Vagina (tissue), 2 donors: Measurements from ENCODE around the gene FOXN3. TPM values are rescaled to one million over a fixed set of nuclear protein-coding genes. Genes with fewer than 3 reads are reported as not detected.

Source experiments
- DNase-seq, 2 donors: peaks; one replicate each; pipeline ENCODE4 v3.0.0-alpha.2; 2017; ENCODE audit errors: extremely low spot score in 2 of 2
- H3K27ac ChIP-seq: fragments of 200-600 bp; sonication (generic); one replicate; pipeline ENCODE4 v1.5.1; 2019
- H3K27me3 ChIP-seq: fragments of 200-600 bp; sonication (generic); one replicate; pipeline ENCODE4 v1.5.1; 2019
- H3K36me3 ChIP-seq, 2 donors: fragments of 200-600 bp; sonication (generic); one replicate each; pipeline ENCODE4 v1.5.1; 2017 to 2019
- H3K4me1 ChIP-seq: fragments of 200-600 bp; sonication (generic); one replicate; pipeline ENCODE4 v1.5.1; 2019
- H3K4me3 ChIP-seq, 2 donors: fragments of 200-600 bp; sonication (generic); 1 replicate in 1 of 2; 2 replicates in 1 of 2; pipeline ENCODE4 v1.5.1; 2016 to 2019
- H3K9me3 ChIP-seq: fragments of 200-600 bp; sonication (generic); one replicate; pipeline ENCODE4 v1.5.1; 2019
- POLR2A ChIP-seq, 2 donors: fragments of 450-650 bp; IDR thresholded peaks; one replicate each; pipeline ENCODE4 v1.6.1; 2017; ENCODE audit warnings: antibody characterized with exemption in 2 of 2, mild to moderate bottlenecking in 2 of 2, moderate library complexity in 2 of 2
- POLR2AphosphoS5 ChIP-seq, 2 donors: sonication (generic); formaldehyde crosslinking; IDR thresholded peaks; one replicate each; pipeline ENCODE4 v1.9.0; 2017; ENCODE audit warnings: antibody characterized with exemption in 2 of 2, mild to moderate bottlenecking in 2 of 2, low read depth in 1 of 2; ENCODE audit not compliant: insufficient read depth in 1 of 2
- intact Hi-C: fragments of 100-400 bp; cut with DNase I; formaldehyde crosslinking; loops from one replicate; pipeline ENCODE4 v1.15.1; 2023
- total RNA-seq: library from RNA; depleted of rRNA; stranded (reverse); fragments of >200 nt; gene quantifications from one replicate; pipeline ENCODE4 v1.2.3, GENCODE V29; 2016
- TF ChIP-seq, protein P1 (sequence below), 3 experiments: fragments of 450-650 bp in 2 of 3; fragments of 200-600 bp in 1 of 3; sonication (generic) in 1 of 3; IDR thresholded peaks; one replicate each; pipeline ENCODE4 v1.5.1; 2017 to 2019; ENCODE audit warnings: antibody characterized with exemption in 3 of 3, mild to moderate bottlenecking in 2 of 3, moderate library complexity in 2 of 3

The FOXN3 gene
- total RNA-seq, 1 donor from 2014 or later = 111 TPM

DNA sequence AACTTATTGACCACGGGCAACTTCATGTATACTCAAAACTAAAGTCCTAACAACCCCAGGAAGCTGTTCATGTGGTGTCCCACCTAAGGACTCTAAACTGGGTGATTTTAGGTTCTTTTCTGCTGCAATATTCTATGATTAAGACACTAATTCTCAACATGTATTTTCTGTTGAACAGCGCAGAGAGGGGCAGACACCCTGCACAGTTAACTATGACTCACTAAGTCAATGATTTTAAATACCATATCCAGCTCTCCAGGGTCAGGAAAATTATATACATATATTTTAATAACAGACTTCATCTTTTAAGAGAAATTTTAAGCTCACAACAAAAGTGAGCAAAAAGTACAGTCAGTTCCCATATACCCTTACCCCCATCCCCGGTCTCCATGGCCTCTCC lies 85.0 kb downstream of the FOXN3 start:
- no peak overlapping the region for H3K4me3 ChIP-seq
- no peaks in the 10 kb centered on the region for H3K36me3 ChIP-seq
- TF ChIP-seq POLR2AphosphoS5 (IDR thresholded peaks at IDR 0.05; ENCODE audit: insufficient read depth in 1 of 2, low read depth in 1 of 2) = no peak
- no peak for TF ChIP-seq POLR2A (IDR thresholded peaks at IDR 0.05)
- TF ChIP-seq, protein P1, sequence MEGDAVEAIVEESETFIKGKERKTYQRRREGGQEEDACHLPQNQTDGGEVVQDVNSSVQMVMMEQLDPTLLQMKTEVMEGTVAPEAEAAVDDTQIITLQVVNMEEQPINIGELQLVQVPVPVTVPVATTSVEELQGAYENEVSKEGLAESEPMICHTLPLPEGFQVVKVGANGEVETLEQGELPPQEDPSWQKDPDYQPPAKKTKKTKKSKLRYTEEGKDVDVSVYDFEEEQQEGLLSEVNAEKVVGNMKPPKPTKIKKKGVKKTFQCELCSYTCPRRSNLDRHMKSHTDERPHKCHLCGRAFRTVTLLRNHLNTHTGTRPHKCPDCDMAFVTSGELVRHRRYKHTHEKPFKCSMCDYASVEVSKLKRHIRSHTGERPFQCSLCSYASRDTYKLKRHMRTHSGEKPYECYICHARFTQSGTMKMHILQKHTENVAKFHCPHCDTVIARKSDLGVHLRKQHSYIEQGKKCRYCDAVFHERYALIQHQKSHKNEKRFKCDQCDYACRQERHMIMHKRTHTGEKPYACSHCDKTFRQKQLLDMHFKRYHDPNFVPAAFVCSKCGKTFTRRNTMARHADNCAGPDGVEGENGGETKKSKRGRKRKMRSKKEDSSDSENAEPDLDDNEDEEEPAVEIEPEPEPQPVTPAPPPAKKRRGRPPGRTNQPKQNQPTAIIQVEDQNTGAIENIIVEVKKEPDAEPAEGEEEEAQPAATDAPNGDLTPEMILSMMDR (IDR thresholded peaks at IDR 0.05) = no peak
- DNase-seq = no peak
- intact Hi-C loops = no loop called here
- peaks cover 19% of the 10 kb centered on the region for H3K4me1 ChIP-seq
- H3K9me3 ChIP-seq = no peaks in the 10 kb centered on the region
- H3K27me3 ChIP-seq = no peaks in the 10 kb centered on the region
- H3K27ac ChIP-seq = no peak overlapping the region

DNA sequence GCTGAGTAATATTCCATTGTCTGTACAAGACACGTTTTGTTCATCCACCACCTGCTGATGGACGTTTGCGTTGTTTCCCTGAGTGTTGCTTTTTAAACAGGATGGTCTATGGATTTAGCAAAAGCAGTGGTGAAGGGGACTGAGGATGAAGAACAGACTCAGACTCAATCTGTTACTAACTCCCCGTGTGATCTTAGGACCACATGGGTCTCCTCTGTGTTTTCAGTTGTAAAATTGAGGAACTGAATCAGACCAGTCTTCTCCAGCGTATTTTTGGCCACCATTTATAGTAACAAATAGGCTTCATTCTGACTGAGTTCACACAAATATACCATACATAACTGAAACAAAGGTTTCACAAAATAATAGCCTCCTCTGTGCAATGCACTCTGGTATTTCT lies 85.6 kb downstream of the FOXN3 start:
- intact Hi-C loops = no loop called here
- no peak overlapping the region for H3K27ac ChIP-seq
- no peak for TF ChIP-seq POLR2A (IDR thresholded peaks at IDR 0.05)
- TF ChIP-seq, protein P1 (IDR thresholded peaks at IDR 0.05) = no peak
- no peak for TF ChIP-seq POLR2AphosphoS5 (IDR thresholded peaks at IDR 0.05; ENCODE audit: insufficient read depth in 1 of 2, low read depth in 1 of 2)
- DNase-seq = no peak
- no peaks in the 10 kb centered on the region for H3K9me3 ChIP-seq
- H3K36me3 ChIP-seq = no peaks in the 10 kb centered on the region
- peaks cover 17% of the 10 kb centered on the region for H3K4me1 ChIP-seq
- no peak overlapping the region for H3K4me3 ChIP-seq
- no peaks in the 10 kb centered on the region for H3K27me3 ChIP-seq

DNA sequence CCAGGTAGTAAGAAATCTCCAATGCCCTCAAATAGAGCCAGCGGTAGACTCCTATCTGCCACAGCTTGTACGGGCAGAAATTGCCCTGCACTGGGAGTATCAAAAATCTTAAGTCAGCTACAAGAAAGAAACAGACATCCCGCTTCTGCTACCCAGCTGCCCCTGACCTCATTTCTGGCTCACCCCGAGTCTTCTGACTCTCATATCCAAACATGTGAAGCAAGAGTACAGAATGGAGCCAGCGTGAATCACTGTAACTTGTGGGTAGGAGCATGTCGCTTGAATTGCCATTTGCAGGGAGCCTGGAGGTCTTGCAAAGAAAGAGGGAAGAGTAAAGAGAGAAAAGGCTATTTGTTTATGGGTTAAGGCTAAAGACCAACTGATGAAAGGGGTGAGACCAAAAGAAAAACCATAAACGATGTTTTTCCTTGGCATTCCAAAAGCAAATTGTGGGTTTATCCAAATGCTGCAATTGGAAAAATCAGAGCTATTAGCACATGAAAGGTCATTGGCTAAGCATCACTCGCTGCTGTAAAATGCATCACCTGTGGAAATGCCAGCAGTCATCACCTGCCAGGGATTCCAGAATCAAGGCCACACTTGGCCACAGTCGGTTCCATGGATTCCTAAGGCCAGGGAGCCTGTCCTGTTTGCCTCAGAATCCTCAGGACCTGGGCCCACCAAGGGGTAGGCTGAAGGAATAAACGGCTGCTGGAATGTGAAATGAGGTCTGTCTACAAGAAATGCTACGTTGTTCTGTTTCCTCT lies 86.6 kb downstream of the FOXN3 start:
- Histone ChIP-seq H3K27ac (peak overlapping the region; percentile 72), H3K4me3 (no peak overlapping the region), H3K27me3 (no peaks in the 10 kb centered on the region), H3K4me1 (peaks cover 17% of the 10 kb centered on the region), H3K36me3 (no peaks in the 10 kb centered on the region), H3K9me3 (no peaks in the 10 kb centered on the region)
- DNase-seq = peak in 1 of 2 donors; percentile 91
- peak in 1 of 2 donors; percentile 35 for TF ChIP-seq POLR2AphosphoS5 (IDR thresholded peaks at IDR 0.05; ENCODE audit: insufficient read depth in 1 of 2, low read depth in 1 of 2)
- no peak for TF ChIP-seq POLR2A (IDR thresholded peaks at IDR 0.05)
- intact Hi-C loops = no loop called here

DNA sequence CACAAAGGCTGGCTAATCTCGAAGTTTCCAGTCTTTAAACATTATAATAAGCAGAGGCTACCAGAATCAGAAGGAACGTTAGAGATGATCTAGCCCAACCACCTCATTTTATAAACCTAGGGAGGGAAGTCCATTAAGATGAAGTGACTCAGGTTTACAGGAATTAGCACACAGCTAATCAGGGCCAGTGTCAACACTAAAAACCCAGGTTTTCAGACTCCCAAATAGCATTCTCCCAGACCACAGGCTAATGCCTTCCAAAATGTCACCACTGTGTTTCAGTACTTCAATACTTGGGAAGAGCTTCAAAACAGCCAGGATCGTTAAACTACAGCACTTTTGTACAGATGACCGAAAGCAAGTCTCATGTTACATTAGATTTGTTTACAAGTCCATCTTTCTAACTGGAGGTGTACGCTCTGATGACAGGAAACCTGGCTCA lies 89.2 kb downstream of the FOXN3 start:
- Histone ChIP-seq H3K27ac (no peak overlapping the region), H3K4me3 (no peak overlapping the region), H3K4me1 (peaks cover 22% of the 10 kb centered on the region), H3K27me3 (no peaks in the 10 kb centered on the region), H3K9me3 (no peaks in the 10 kb centered on the region), H3K36me3 (no peaks in the 10 kb centered on the region)
- TF ChIP-seq POLR2AphosphoS5 (IDR thresholded peaks at IDR 0.05; ENCODE audit: insufficient read depth in 1 of 2, low read depth in 1 of 2) (no peak), POLR2A (IDR thresholded peaks at IDR 0.05) (no peak)
- TF ChIP-seq, protein P1 (IDR thresholded peaks at IDR 0.05) = no peak
- intact Hi-C loops = no loop called here
- DNase-seq = no peak

DNA sequence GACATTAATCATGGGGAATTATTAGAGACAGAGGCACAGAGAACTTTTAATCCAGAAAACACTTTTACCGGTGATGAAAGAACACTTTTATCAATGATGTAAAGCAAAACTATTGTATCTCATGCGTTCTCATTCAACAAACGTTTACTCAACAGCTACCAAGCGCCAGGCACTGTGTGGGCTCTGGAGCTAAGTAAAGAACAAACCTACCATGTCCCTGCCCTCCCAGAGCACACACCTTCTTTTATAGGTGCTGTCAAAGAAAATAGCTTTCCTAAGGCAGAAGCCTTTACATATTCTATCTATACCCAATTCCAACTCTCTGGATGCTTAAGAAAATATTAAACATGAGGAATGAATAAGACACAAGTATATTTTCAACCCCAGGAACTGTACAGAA lies 91.1 kb downstream of the FOXN3 start:
- TF ChIP-seq, protein P1 (IDR thresholded peaks at IDR 0.05) = no peak
- TF ChIP-seq POLR2AphosphoS5 (IDR thresholded peaks at IDR 0.05; ENCODE audit: insufficient read depth in 1 of 2, low read depth in 1 of 2) (no peak), POLR2A (IDR thresholded peaks at IDR 0.05) (no peak)
- Histone ChIP-seq H3K27me3 (no peaks in the 10 kb centered on the region), H3K27ac (no peak overlapping the region), H3K4me1 (peaks cover 30% of the 10 kb centered on the region), H3K9me3 (no peaks in the 10 kb centered on the region), H3K36me3 (no peaks in the 10 kb centered on the region), H3K4me3 (no peak overlapping the region)
- intact Hi-C loops = no loop called here
- no peak for DNase-seq
